Fibroblast of villous mesenchyme (primary cell): ENCODE measurements around the gene METRN. TPM values are rescaled to one million over a fixed set of nuclear protein-coding genes. Genes with fewer than 3 reads are reported as not detected.

ENCODE experiments used
- DNase-seq: peaks from one replicate; pipeline ENCODE4 v3.0.0-alpha.2; 2010; ENCODE audit warnings: low read depth
- H3K4me3 ChIP-seq: 2 replicates; pipeline ENCODE4 v1.5.1; 2011; ENCODE audit warnings: low read depth, mild to moderate bottlenecking, low read length
- CTCF ChIP-seq: IDR thresholded peaks from 2 replicates; pipeline ENCODE4 v1.5.1; 2012; ENCODE audit warnings: low read depth, mild to moderate bottlenecking, low read length; ENCODE audit not compliant: insufficient read depth
- total RNA-seq: library from RNA; depleted of rRNA; stranded (reverse); fragments of >200 nt; gene quantifications from 2 replicates; pipeline ENCODE4 v1.2.3, GENCODE V29; 2012

METRN gene
- total RNA-seq: 39.3 and 44.5 TPM in 2 replicates

- peak within 1 kb of the TSS; percentile 66 for H3K4me3 ChIP-seq
- TF ChIP-seq CTCF: no peak
- DNase-seq: peak; percentile 87
Measured at GRCh38 chr16:714558-715476, at the start of gene METRN. METRN (plus strand) TSS chr16:715118; CDS start chr16:715290, 172 bp downstream.

- TF ChIP-seq CTCF: no peak
- DNase-seq: no peak
- H3K4me3 ChIP-seq: no peak overlapping the region
Measured at GRCh38 chr16:666572-666971, 48.3 kb upstream of the METRN start.

GRCh38 chr16:667113-667779 is 47.7 kb upstream of the METRN start:
- no peak overlapping the region for H3K4me3 ChIP-seq
- no peak for TF ChIP-seq CTCF

GRCh38 chr16:667780-668518 is 47.0 kb upstream of the METRN start, which contains the start of gene RHOT2:
RHOT2 (plus strand) TSS chr16:668132; CDS start chr16:668200, 68 bp downstream.
- peak; percentile 92 for DNase-seq
- TF ChIP-seq CTCF: peak; percentile 71
- H3K4me3 ChIP-seq: peak within 1 kb of the TSS; percentile 86

More at GRCh38 chr16:667113-667779, 47.7 kb upstream of the METRN start:
- DNase-seq: no peak

- no peak for TF ChIP-seq CTCF
- no peak for DNase-seq
- peak overlapping the region; percentile 86 for H3K4me3 ChIP-seq
Measured at GRCh38 chr16:668519-669171, 46.3 kb upstream of the METRN start.

- H3K4me3 ChIP-seq: no peak overlapping the region
- TF ChIP-seq CTCF: no peak
- no peak for DNase-seq
Measured at GRCh38 chr16:669666-670065, 45.3 kb upstream of the METRN start.
